ENCODE data around the gene ARHGAP25.

DNA sequence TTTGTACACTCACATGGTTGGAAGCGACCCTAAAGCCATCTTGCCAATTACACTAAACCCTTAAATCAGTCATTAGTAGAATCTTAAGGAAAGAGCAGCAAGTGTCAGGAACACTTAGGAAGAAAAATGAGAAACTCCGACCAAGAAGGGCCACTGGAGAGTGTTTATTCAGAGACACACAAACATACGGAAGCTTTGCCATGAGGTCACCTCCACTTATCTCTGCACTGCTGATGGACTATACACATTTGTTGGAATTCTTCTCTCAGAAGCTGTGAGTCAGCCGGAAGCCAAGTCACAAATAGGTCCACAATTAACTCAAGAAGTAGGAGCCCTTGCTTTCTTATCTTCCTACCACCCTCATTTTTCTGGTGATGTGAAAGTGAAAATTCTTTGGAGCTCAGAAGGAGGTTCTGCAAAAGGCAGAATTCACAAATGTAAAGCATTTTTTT is 115.0 kb downstream of the ARHGAP25 start:
- TF ChIP-seq POLR2A (IDR thresholded peaks at IDR 0.05), result no peak
- TF ChIP-seq, protein P1, sequence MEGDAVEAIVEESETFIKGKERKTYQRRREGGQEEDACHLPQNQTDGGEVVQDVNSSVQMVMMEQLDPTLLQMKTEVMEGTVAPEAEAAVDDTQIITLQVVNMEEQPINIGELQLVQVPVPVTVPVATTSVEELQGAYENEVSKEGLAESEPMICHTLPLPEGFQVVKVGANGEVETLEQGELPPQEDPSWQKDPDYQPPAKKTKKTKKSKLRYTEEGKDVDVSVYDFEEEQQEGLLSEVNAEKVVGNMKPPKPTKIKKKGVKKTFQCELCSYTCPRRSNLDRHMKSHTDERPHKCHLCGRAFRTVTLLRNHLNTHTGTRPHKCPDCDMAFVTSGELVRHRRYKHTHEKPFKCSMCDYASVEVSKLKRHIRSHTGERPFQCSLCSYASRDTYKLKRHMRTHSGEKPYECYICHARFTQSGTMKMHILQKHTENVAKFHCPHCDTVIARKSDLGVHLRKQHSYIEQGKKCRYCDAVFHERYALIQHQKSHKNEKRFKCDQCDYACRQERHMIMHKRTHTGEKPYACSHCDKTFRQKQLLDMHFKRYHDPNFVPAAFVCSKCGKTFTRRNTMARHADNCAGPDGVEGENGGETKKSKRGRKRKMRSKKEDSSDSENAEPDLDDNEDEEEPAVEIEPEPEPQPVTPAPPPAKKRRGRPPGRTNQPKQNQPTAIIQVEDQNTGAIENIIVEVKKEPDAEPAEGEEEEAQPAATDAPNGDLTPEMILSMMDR (IDR thresholded peaks at IDR 0.05), result no peak

Data from thyroid gland (tissue), 4 donors.